ENCODE measurements around the gene AAK1. TPM values are rescaled to one million over a fixed set of nuclear protein-coding genes. Genes with fewer than 3 reads are reported as not detected.

Gene AAK1
- polyA plus RNA-seq, 1 of the 3 experiments (the other 2 are of a cell fraction), result 13.4 TPM

DNA sequence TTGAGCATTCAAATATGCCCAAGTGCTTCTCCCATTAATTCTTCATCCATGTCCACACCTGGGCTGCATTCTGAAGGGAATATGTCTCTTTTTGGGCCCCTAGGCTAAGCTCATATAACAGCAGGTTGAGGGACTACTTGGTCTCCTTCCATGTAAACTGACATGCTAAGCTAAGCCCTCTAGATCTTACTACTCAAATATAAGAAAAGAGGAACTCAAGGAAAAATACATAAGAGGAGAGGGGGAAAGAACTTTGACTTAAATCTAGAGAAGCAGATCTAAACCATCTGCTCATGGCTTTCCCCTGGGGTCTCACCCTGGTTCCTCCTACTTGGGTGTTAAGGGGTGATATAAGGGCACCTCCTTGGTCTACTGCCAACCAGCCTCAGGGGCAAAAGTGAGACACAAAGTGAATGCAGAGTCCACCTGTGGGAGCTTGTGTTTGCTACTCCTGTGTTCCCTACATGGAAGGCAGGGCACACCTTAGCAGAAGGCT is 186.5 kb downstream of the AAK1 start (continued):
- TF ChIP-seq, protein P1, sequence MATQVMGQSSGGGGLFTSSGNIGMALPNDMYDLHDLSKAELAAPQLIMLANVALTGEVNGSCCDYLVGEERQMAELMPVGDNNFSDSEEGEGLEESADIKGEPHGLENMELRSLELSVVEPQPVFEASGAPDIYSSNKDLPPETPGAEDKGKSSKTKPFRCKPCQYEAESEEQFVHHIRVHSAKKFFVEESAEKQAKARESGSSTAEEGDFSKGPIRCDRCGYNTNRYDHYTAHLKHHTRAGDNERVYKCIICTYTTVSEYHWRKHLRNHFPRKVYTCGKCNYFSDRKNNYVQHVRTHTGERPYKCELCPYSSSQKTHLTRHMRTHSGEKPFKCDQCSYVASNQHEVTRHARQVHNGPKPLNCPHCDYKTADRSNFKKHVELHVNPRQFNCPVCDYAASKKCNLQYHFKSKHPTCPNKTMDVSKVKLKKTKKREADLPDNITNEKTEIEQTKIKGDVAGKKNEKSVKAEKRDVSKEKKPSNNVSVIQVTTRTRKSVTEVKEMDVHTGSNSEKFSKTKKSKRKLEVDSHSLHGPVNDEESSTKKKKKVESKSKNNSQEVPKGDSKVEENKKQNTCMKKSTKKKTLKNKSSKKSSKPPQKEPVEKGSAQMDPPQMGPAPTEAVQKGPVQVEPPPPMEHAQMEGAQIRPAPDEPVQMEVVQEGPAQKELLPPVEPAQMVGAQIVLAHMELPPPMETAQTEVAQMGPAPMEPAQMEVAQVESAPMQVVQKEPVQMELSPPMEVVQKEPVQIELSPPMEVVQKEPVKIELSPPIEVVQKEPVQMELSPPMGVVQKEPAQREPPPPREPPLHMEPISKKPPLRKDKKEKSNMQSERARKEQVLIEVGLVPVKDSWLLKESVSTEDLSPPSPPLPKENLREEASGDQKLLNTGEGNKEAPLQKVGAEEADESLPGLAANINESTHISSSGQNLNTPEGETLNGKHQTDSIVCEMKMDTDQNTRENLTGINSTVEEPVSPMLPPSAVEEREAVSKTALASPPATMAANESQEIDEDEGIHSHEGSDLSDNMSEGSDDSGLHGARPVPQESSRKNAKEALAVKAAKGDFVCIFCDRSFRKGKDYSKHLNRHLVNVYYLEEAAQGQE (IDR thresholded peaks at IDR 0.05; ENCODE audit: low read depth, low read length), result no peak
- TF ChIP-seq GATA2 (CRISPR knock-in tag; IDR thresholded peaks at IDR 0.05), result no peak
- TF ChIP-seq, protein P2, sequence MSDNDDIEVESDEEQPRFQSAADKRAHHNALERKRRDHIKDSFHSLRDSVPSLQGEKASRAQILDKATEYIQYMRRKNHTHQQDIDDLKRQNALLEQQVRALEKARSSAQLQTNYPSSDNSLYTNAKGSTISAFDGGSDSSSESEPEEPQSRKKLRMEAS (IDR thresholded peaks at IDR 0.05; ENCODE audit: low read depth), result no peak
- no peak for TF ChIP-seq JUND (IDR thresholded peaks at IDR 0.05)

DNA sequence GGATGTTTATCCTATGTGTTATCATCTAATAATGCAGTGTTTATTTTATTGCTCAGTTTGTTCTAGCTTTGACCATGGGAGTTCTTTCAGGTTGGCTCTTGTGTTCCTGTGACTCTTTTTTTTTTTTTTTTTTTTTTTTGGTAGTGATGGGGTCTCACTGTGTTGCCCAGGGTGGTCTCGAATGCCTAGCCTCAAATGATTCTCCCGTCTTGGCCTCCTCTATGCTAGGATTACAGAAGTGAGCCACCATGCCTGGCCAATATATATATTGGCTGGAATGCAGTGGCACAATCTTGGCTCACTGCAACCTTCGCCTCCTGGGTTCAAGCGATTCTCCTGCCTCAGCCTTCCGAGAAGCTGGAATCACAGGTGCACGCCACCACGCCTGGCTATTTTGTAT is 187.4 kb downstream of the AAK1 start:
- H3K4me3 ChIP-seq (ENCODE audit: low read depth in 2 of 2, low read length in 1 of 2), result no peak overlapping the region
- H2AFZ ChIP-seq (ENCODE audit: low read depth), result no peak overlapping the region
- no peak for DNase-seq
- no peaks in the 10 kb centered on the region for H3K79me2 ChIP-seq (ENCODE audit: insufficient read depth)
- 94% methylated on average over 7 of the region's 7 CpGs for WGBS (ENCODE audit: low lambda C conversion rate)
- no peak for TF ChIP-seq ELF1 (IDR thresholded peaks at IDR 0.05)
- TF ChIP-seq, protein P3, sequence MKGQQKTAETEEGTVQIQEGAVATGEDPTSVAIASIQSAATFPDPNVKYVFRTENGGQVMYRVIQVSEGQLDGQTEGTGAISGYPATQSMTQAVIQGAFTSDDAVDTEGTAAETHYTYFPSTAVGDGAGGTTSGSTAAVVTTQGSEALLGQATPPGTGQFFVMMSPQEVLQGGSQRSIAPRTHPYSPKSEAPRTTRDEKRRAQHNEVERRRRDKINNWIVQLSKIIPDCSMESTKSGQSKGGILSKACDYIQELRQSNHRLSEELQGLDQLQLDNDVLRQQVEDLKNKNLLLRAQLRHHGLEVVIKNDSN (IDR thresholded peaks at IDR 0.05; ENCODE audit: borderline replicate concordance, low read depth), result no peak
- no peak for TF ChIP-seq SMC3 (IDR thresholded peaks at IDR 0.05; ENCODE audit: low read depth, low read length)
- TF ChIP-seq, protein P4, sequence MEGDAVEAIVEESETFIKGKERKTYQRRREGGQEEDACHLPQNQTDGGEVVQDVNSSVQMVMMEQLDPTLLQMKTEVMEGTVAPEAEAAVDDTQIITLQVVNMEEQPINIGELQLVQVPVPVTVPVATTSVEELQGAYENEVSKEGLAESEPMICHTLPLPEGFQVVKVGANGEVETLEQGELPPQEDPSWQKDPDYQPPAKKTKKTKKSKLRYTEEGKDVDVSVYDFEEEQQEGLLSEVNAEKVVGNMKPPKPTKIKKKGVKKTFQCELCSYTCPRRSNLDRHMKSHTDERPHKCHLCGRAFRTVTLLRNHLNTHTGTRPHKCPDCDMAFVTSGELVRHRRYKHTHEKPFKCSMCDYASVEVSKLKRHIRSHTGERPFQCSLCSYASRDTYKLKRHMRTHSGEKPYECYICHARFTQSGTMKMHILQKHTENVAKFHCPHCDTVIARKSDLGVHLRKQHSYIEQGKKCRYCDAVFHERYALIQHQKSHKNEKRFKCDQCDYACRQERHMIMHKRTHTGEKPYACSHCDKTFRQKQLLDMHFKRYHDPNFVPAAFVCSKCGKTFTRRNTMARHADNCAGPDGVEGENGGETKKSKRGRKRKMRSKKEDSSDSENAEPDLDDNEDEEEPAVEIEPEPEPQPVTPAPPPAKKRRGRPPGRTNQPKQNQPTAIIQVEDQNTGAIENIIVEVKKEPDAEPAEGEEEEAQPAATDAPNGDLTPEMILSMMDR (IDR thresholded peaks at IDR 0.05), result no peak
- no peak for TF ChIP-seq NFIC (IDR thresholded peaks at IDR 0.05; ENCODE audit: borderline replicate concordance)
- ChIA-PET CTCF (interaction anchor here (1.4 kb wide), 1 partner anchor 19 kb away, joined by 3 read pairs; the partner anchor contains the start of gene NFU1), POLR2A (no interaction called here)
- H3K4me2 ChIP-seq, result no peak overlapping the region
- H3K9me3 ChIP-seq, result no peaks in the 10 kb centered on the region
- no peak overlapping the region for H3K9ac ChIP-seq
- no peaks in the 10 kb centered on the region for H3K9me2 ChIP-seq
- H3K27ac ChIP-seq (ENCODE audit: low read depth in 2 of 2, low read length in 1 of 2), result no peak overlapping the region
- no peaks in the 10 kb centered on the region for H4K20me1 ChIP-seq (ENCODE audit: insufficient read depth)
- H3K4me1 ChIP-seq (ENCODE audit: control insufficient read depth in 1 of 2, insufficient read depth in 2 of 2, low read depth in 1 of 2, low read length in 1 of 2), result peaks cover 0 to 10% of the 10 kb centered on the region in 2 experiments; a peak in 2 of 4 replicates
- H3K27me3 ChIP-seq (ENCODE audit: insufficient read depth), result no peaks in the 10 kb centered on the region
- peaks cover 0 to 3% of the 10 kb centered on the region in 2 experiments for H3K36me3 ChIP-seq (replicated peaks in 1 of 2; ENCODE audit: control insufficient read depth in 1 of 2, insufficient read depth in 2 of 2, low read length in 1 of 2)
- H3F3A ChIP-seq (replicated peaks; ENCODE audit: insufficient read depth), result no peaks in the 10 kb centered on the region
